ENCODE data around the gene TSTD1. TPM values are rescaled to one million over a fixed set of nuclear protein-coding genes. Genes with fewer than 3 reads are reported as not detected.

The TSTD1 gene
- total RNA-seq, 1 experiment from 2014 or later, result not detected

GRCh38 chr1:161052899-161053298, 14.1 kb upstream of the TSTD1 start:
- DNase-seq, result no peak
- no peak overlapping the region for H3K4me3 ChIP-seq
- H3K9me3 ChIP-seq (replicated peaks), result 0 out of 2 replicates have a peak, but pooled peaks cover 6% of the 10 kb centered on the region
- H3K27ac ChIP-seq, result no peak overlapping the region
- no peaks in the 10 kb centered on the region for H3K4me1 ChIP-seq
- H3K36me3 ChIP-seq, result no peaks in the 10 kb centered on the region
- H3K27me3 ChIP-seq, result no peaks in the 10 kb centered on the region

GRCh38 chr1:161051219-161051618, 12.5 kb upstream of the TSTD1 start:
- DNase-seq, result no peak
- H3K36me3 ChIP-seq, result no peaks in the 10 kb centered on the region

GRCh38 chr1:161048949-161049722, 10.4 kb upstream of the TSTD1 start:
- Histone ChIP-seq H3K4me1 (peaks cover 3% of the 10 kb centered on the region; the same call in 1 of the 2 replicates), H3K36me3 (no peaks in the 10 kb centered on the region), H3K27me3 (no peaks in the 10 kb centered on the region), H3K9me3 (replicated peaks) (peaks cover 13% of the 10 kb centered on the region), H3K27ac (no peak overlapping the region), H3K4me3 (no peak overlapping the region)
- DNase-seq, result no peak

More at GRCh38 chr1:161051219-161051618, 12.5 kb upstream of the TSTD1 start:
- Histone ChIP-seq H3K27me3 (no peaks in the 10 kb centered on the region), H3K9me3 (replicated peaks) (peaks cover 13% of the 10 kb centered on the region), H3K27ac (no peak overlapping the region), H3K4me1 (no peaks in the 10 kb centered on the region), H3K4me3 (no peak overlapping the region)

GRCh38 chr1:161047436-161048420, 9.0 kb upstream of the TSTD1 start:
- no peak overlapping the region for H3K27ac ChIP-seq
- peaks cover 5% of the 10 kb centered on the region; the same call in 1 of the 2 replicates for H3K4me1 ChIP-seq
- no peaks in the 10 kb centered on the region for H3K27me3 ChIP-seq
- H3K4me3 ChIP-seq, result no peak overlapping the region
- DNase-seq, result no peak
- H3K36me3 ChIP-seq, result peaks cover 5% of the 10 kb centered on the region; the same call in 1 of the 2 replicates
- peaks cover 13% of the 10 kb centered on the region for H3K9me3 ChIP-seq (replicated peaks)

- Histone ChIP-seq H3K36me3 (peaks cover 15% of the 10 kb centered on the region), H3K27ac (peak overlapping the region; percentile 83; the same call in 1 of the 2 replicates), H3K4me3 (peak overlapping the region; percentile 66), H3K27me3 (no peaks in the 10 kb centered on the region), H3K4me1 (peaks cover 5% of the 10 kb centered on the region; the same call in 1 of the 2 replicates), H3K9me3 (replicated peaks) (peaks cover 13% of the 10 kb centered on the region)
- DNase-seq, result no peak
These were observed 8.0 kb upstream of the TSTD1 start for GRCh38 chr1:161046605-161047228.

- Histone ChIP-seq H3K27ac (peak within 1 kb of the TSS; percentile 83), H3K9me3 (replicated peaks) (peaks cover 13% of the 10 kb centered on the region), H3K27me3 (no peaks in the 10 kb centered on the region)
These were observed 7.2 kb upstream of the TSTD1 start, which contains the start of gene USF1 for GRCh38 chr1:161045736-161046604. USF1 (minus strand) TSS chr1:161045977; CDS start chr1:161043275, 2,702 bp downstream.

GRCh38 chr1:161044908-161045735, 6.4 kb upstream of the TSTD1 start:
- Histone ChIP-seq H3K27me3 (no peaks in the 10 kb centered on the region), H3K4me3 (peak overlapping the region; percentile 66), H3K36me3 (peaks cover 26% of the 10 kb centered on the region), H3K9me3 (replicated peaks) (peaks cover 13% of the 10 kb centered on the region), H3K4me1 (peaks cover 5% of the 10 kb centered on the region; the same call in 1 of the 2 replicates), H3K27ac (peak overlapping the region; percentile 83)
- peak; percentile 85 to 88 for DNase-seq

More at GRCh38 chr1:161045736-161046604, 7.2 kb upstream of the TSTD1 start, which contains the start of gene USF1:
- Histone ChIP-seq H3K36me3 (peaks cover 18% of the 10 kb centered on the region), H3K4me1 (peaks cover 5% of the 10 kb centered on the region; the same call in 1 of the 2 replicates), H3K4me3 (peak within 1 kb of the TSS; percentile 66)
- DNase-seq, result peak; percentile 92 to 96

GRCh38 chr1:161044535-161044907, 5.8 kb upstream of the TSTD1 start:
- H3K27me3 ChIP-seq, result no peaks in the 10 kb centered on the region
- no peak for DNase-seq

GRCh38 chr1:161039546-161039945, 782 bp upstream of the TSTD1 start:
- H3K36me3 ChIP-seq, result peaks cover 35% of the 10 kb centered on the region
- H3K27ac ChIP-seq, result no peak overlapping the region

More at GRCh38 chr1:161044535-161044907, 5.8 kb upstream of the TSTD1 start:
- Histone ChIP-seq H3K27ac (peak overlapping the region; percentile 83), H3K36me3 (peaks cover 32% of the 10 kb centered on the region), H3K9me3 (replicated peaks) (peaks cover 11% of the 10 kb centered on the region), H3K4me1 (peaks cover 5% of the 10 kb centered on the region; the same call in 1 of the 2 replicates), H3K4me3 (peak overlapping the region; percentile 66)

GRCh38 chr1:161039154-161039545, 386 bp upstream of the TSTD1 start:
- DNase-seq, result no peak
- Histone ChIP-seq H3K9me3 (replicated peaks) (no peaks in the 10 kb centered on the region), H3K27me3 (no peaks in the 10 kb centered on the region), H3K4me1 (peaks cover 2% of the 10 kb centered on the region; the same call in 1 of the 2 replicates), H3K4me3 (no peak overlapping the region), H3K36me3 (peaks cover 35% of the 10 kb centered on the region), H3K27ac (no peak overlapping the region)

More at GRCh38 chr1:161039546-161039945, 782 bp upstream of the TSTD1 start:
- Histone ChIP-seq H3K4me3 (no peak overlapping the region), H3K27me3 (no peaks in the 10 kb centered on the region), H3K9me3 (replicated peaks) (no peaks in the 10 kb centered on the region), H3K4me1 (peaks cover 5% of the 10 kb centered on the region; the same call in 1 of the 2 replicates)
- no peak for DNase-seq

- Histone ChIP-seq H3K36me3 (peaks cover 32% of the 10 kb centered on the region), H3K4me3 (no peak overlapping the region), H3K27ac (no peak overlapping the region), H3K27me3 (no peaks in the 10 kb centered on the region), H3K9me3 (replicated peaks) (no peaks in the 10 kb centered on the region), H3K4me1 (no peaks in the 10 kb centered on the region)
- no peak for DNase-seq
These were observed 872 bp downstream of the TSTD1 start for GRCh38 chr1:161037661-161038522.

- Histone ChIP-seq H3K4me1 (no peaks in the 10 kb centered on the region), H3K9me3 (replicated peaks) (no peaks in the 10 kb centered on the region), H3K36me3 (no peaks in the 10 kb centered on the region), H3K27me3 (no peaks in the 10 kb centered on the region), H3K27ac (no peak overlapping the region), H3K4me3 (no peak overlapping the region)
- DNase-seq, result no peak
These were observed 5.0 kb downstream of the TSTD1 start for GRCh38 chr1:161033751-161034150.

All from SJCRH30 (cell line).